B cell (primary cell): ENCODE measurements around the gene TBCD. TPM values are rescaled to one million over a fixed set of nuclear protein-coding genes. Genes with fewer than 3 reads are reported as not detected.

ENCODE experiments used
- ATAC-seq: fragments of 200-7000 bp; cut with Tn5 transposase; one replicate; pipeline ENCODE4 v1.10.0; 2021; ENCODE audit warnings: low read depth, mild to moderate bottlenecking, moderate number of reproducible peaks, moderate library complexity
- CTCF ChIA-PET: fragments of 350-600 bp; sonication (Branson Sonifier 250); formaldehyde crosslinking; loops from one replicate; lab custom pipeline; 2021; ENCODE audit warnings: antibody characterized with exemption, inconsistent platforms; lab: Charles Lee
- POLR2A ChIA-PET: fragments of 350-600 bp; sonication (Branson Sonifier 250); formaldehyde crosslinking; loops from one replicate; lab custom pipeline; 2021; ENCODE audit warnings: antibody characterized with exemption; lab: Charles Lee
- DNase-seq: peaks from one replicate; pipeline ENCODE4 v3.0.0; 2013
- H2AFZ ChIP-seq: 2 replicates; pipeline ENCODE4 v1.6.1; 2012; ENCODE audit warnings: mild to moderate bottlenecking, low read depth, low read length; ENCODE audit not compliant: insufficient read depth, poor library complexity, severe bottlenecking
- H3K27ac ChIP-seq, 2 donors: 1 replicate in 1 of 2; 2 replicates in 1 of 2; pipeline ENCODE4 v1.5.1; 2012 to 2013; ENCODE audit warnings: low read length in 2 of 2, mild to moderate bottlenecking in 2 of 2, moderate library complexity in 1 of 2
- H3K27me3 ChIP-seq, 4 experiments: fragments of 200-600 bp in 1 of 4; sonication (generic) in 1 of 4; replicated peaks in 1 of 4; 1 replicate in 2 of 4; 2 replicates in 2 of 4; pipeline versions ENCODE4 v1.6.1 to v1.7.0; 2013 to 2016; ENCODE audit warnings: low read length in 3 of 4, mild to moderate bottlenecking in 2 of 4, mixed read lengths in 1 of 4, moderate library complexity in 1 of 4; ENCODE audit not compliant: insufficient read depth in 4 of 4, control insufficient read depth in 3 of 4; ENCODE audit errors: control extremely low read depth in 1 of 4
- H3K36me3 ChIP-seq, 2 experiments: replicated peaks in 1 of 2; 1 replicate in 1 of 2; 2 replicates in 1 of 2; pipeline versions ENCODE4 v1.6.1 to v1.7.1; 2013; ENCODE audit warnings: low read length in 1 of 2; ENCODE audit not compliant: insufficient read depth in 2 of 2, control insufficient read depth in 1 of 2; ENCODE audit errors: control extremely low read depth in 1 of 2, extremely low read depth in 1 of 2
- H3K4me1 ChIP-seq, 2 donors: fragments of 200-600 bp in 1 of 2; sonication (generic) in 1 of 2; 1 replicate in 1 of 2; 2 replicates in 1 of 2; pipeline versions ENCODE4 v1.5.1 to v1.6.1; 2013 to 2017; ENCODE audit warnings: low read length in 2 of 2; ENCODE audit not compliant: control insufficient read depth in 2 of 2, insufficient read depth in 2 of 2
- H3K4me2 ChIP-seq: replicated peaks from 2 replicates; pipeline ENCODE3; 2012; ENCODE audit warnings: mild to moderate bottlenecking, low read depth, low read length; ENCODE audit not compliant: poor library complexity, severe bottlenecking
- H3K4me3 ChIP-seq, 5 experiments: fragments of 200-600 bp in 1 of 5; sonication (generic) in 1 of 5; 1 replicate in 3 of 5; 2 replicates in 2 of 5; pipeline versions ENCODE4 v1.5.1 to v1.7.0; 2011 to 2016; ENCODE audit warnings: low read length in 4 of 5, mild to moderate bottlenecking in 4 of 5, low read depth in 2 of 5, control low read depth in 1 of 5, moderate library complexity in 1 of 5; ENCODE audit not compliant: insufficient read depth in 1 of 5; ENCODE audit errors: control extremely low read depth in 1 of 5, extremely low read depth in 1 of 5
- H3K79me2 ChIP-seq: fragments of 200-600 bp; sonication (generic); one replicate; pipeline ENCODE4 v1.6.0; 2016; ENCODE audit warnings: low read length; ENCODE audit not compliant: control insufficient read depth, insufficient read depth
- H3K9ac ChIP-seq: fragments of 200-600 bp; sonication (generic); 2 replicates; pipeline ENCODE4 v1.6.1; 2017; ENCODE audit warnings: mild to moderate bottlenecking, low read length, moderate library complexity
- H3K9me3 ChIP-seq, 3 donors: one replicate each; pipeline versions ENCODE4 v1.6.1 to v1.7.1; 2013; ENCODE audit warnings: low read length in 2 of 3; ENCODE audit not compliant: control insufficient read depth in 2 of 3, insufficient read depth in 1 of 3; ENCODE audit errors: control extremely low read depth in 1 of 3
- H4K20me1 ChIP-seq: 2 replicates; pipeline ENCODE4 v1.6.0; 2012; ENCODE audit warnings: mild to moderate bottlenecking, low read length; ENCODE audit not compliant: insufficient read depth, control insufficient read depth, poor library complexity, severe bottlenecking
- H3K27ac Mint-ChIP-seq: one replicate; pipeline ENCODE4 v1.8.0; 2021; ENCODE audit warnings: mixed read lengths
- H3K27me3 Mint-ChIP-seq: one replicate; pipeline ENCODE4 v1.8.0; 2021; ENCODE audit warnings: mixed read lengths
- H3K4me1 Mint-ChIP-seq: one replicate; pipeline ENCODE4 v1.8.0; 2021; ENCODE audit warnings: mixed read lengths
- H3K4me3 Mint-ChIP-seq: one replicate; pipeline ENCODE4 v1.8.0; 2021; ENCODE audit warnings: mixed read lengths
- H3K9me3 Mint-ChIP-seq: one replicate; pipeline ENCODE4 v1.8.0; 2022; ENCODE audit warnings: mixed read lengths; ENCODE audit not compliant: insufficient read depth
- CTCF ChIP-seq: fragments of 200-600 bp; IDR thresholded peaks from one replicate; pipeline ENCODE4 v1.8.0; 2022; ENCODE audit warnings: antibody characterized with exemption, mild to moderate bottlenecking
- EZH2 ChIP-seq: IDR thresholded peaks from 2 replicates; pipeline ENCODE4 v1.6.1; 2012; ENCODE audit warnings: borderline replicate concordance, low read depth, mild to moderate bottlenecking, moderate library complexity, low read length; ENCODE audit not compliant: insufficient read depth, poor library complexity, severe bottlenecking
- WGBS: methylation state at CpG from one replicate; pipeline ENCODE4 v1.1.5; 2013; ENCODE audit warnings: missing lambda C conversion rate; ENCODE audit not compliant: insufficient coverage; 5-methylcytosine and 5-hydroxymethylcytosine counted together
- intact Hi-C: fragments of 100-400 bp; cut with micrococcal nuclease; formaldehyde crosslinking; loops from one replicate; pipeline ENCODE4 v1.10.0; 2022
- polyA plus RNA-seq: library from polyadenylated mRNA; depleted of rRNA; stranded (reverse); fragments of >200 nt; gene quantifications from 2 replicates; pipeline ENCODE4 v1.2.3, GENCODE V29; 2012
- total RNA-seq, 2 donors: library from RNA; stranded (reverse); fragments of 120-200 nt in 1 of 2; gene quantifications; 1 replicate in 1 of 2; 2 replicates in 1 of 2; pipeline versions ENCODE4 v1.2.3 to v1.2.4, GENCODE V29; 2013 to 2022

TBCD gene
- total and polyA plus RNA-seq, 2 donors (not counting 1 experiment from before 2014, with no cell fraction given): 60.8 to 101 TPM

- no peak for DNase-seq
- Histone ChIP-seq H3K27me3 (peaks cover 0 to 13% (median 3%) of the 10 kb centered on the region in 4 experiments), H3K4me1 (peaks cover 4 to 6% of the 10 kb centered on the region in 2 donors), H3K4me3 (no peak overlapping the region), H3K4me2 (no peak overlapping the region), H3K27ac (no peak overlapping the region), H3K36me3 (no peaks in the 10 kb centered on the region), H3K9ac (no peak overlapping the region), H2AFZ (no peak overlapping the region), H4K20me1 (no peaks in the 10 kb centered on the region), H3K79me2 (no peaks in the 10 kb centered on the region), H3K9me3 (peaks cover 0 to 28% (median 0%) of the 10 kb centered on the region in 3 donors)
- Mint-ChIP-seq H3K27ac (no peak overlapping the region), H3K9me3 (peaks cover 6% of the 10 kb centered on the region), H3K27me3 (peaks cover 5% of the 10 kb centered on the region), H3K4me3 (no peak overlapping the region), H3K4me1 (peaks cover 7% of the 10 kb centered on the region)
- over 99% methylated on average over 22 of the region's 23 CpGs for WGBS
- ChIA-PET POLR2A (no interaction called here), CTCF (no interaction called here)
- TF ChIP-seq EZH2: no peak
- no peak for TF ChIP-seq CTCF
- no peak for ATAC-seq
- intact Hi-C loops: no loop called here
Measured at GRCh38 chr17:82959990-82960418, 208.1 kb downstream of the TBCD start.

GRCh38 chr17:82960419-82961271 is 208.8 kb downstream of the TBCD start:
- WGBS: 97% methylated on average over 67 of the region's 67 CpGs
- H3K4me1 ChIP-seq: peaks cover 4 to 6% of the 10 kb centered on the region in 2 donors
- TF ChIP-seq CTCF: no peak
- no peak for TF ChIP-seq EZH2
- H3K36me3 ChIP-seq: no peaks in the 10 kb centered on the region
- POLR2A ChIA-PET: no interaction called here
- CTCF ChIA-PET: no interaction called here
- no peak overlapping the region for H3K4me3 ChIP-seq
- H3K4me2 ChIP-seq: no peak overlapping the region
- no peaks in the 10 kb centered on the region for H3K79me2 ChIP-seq
- Mint-ChIP-seq H3K4me3 (no peak overlapping the region), H3K9me3 (peaks cover under 1% of the 10 kb centered on the region), H3K4me1 (peaks cover 7% of the 10 kb centered on the region), H3K27me3 (peaks cover 5% of the 10 kb centered on the region), H3K27ac (no peak overlapping the region)
- H3K9me3 ChIP-seq: peaks cover 0 to 33% (median 0%) of the 10 kb centered on the region in 3 donors
- H2AFZ ChIP-seq: no peak overlapping the region
- intact Hi-C loops: no loop called here
- no peak overlapping the region for H3K9ac ChIP-seq
- ATAC-seq: no peak
- no peak for DNase-seq
- peaks cover 0 to 13% (median 3%) of the 10 kb centered on the region in 4 experiments for H3K27me3 ChIP-seq
- no peak overlapping the region for H3K27ac ChIP-seq
- no peaks in the 10 kb centered on the region for H4K20me1 ChIP-seq
